ENCODE results near the gene PDZRN3. TPM values are rescaled to one million over a fixed set of nuclear protein-coding genes. Genes with fewer than 3 reads are reported as not detected.

PDZRN3 gene
- polyA plus RNA-seq, 2 of the 4 experiments (the other 2 are of a cell fraction), result not detected

- Histone ChIP-seq H3K27ac (no peak overlapping the region), H3K4me3 (no peak overlapping the region), H3K9me3 (no peaks in the 10 kb centered on the region), H3K4me1 (no peaks in the 10 kb centered on the region), H3K4me2 (no peak overlapping the region)
- ATAC-seq (no peak), FAIRE-seq (no peak), DNase-seq (ENCODE audit: low read depth in 1 of 2, low spot score in 1 of 2) (no peak)
- 2% methylated on average over 3 of the region's 3 CpGs for WGBS (ENCODE audit: missing lambda C conversion rate)
- CTCF ChIA-PET, result no interaction called here
- TF ChIP-seq HEYL (CRISPR knock-in tag; IDR thresholded peaks at IDR 0.05) (no peak), FOSL2 (IDR thresholded peaks at IDR 0.05) (no peak), FOSL2 (CRISPR knock-in tag; IDR thresholded peaks at IDR 0.05) (no peak), BCL3 (IDR thresholded peaks at IDR 0.05) (no peak), EHMT2 (IDR thresholded peaks at IDR 0.05; ENCODE audit: low read depth) (no peak), NR3C1 (IDR thresholded peaks at IDR 0.05) (no peak), E2F6 (IDR thresholded peaks at IDR 0.05; ENCODE audit: borderline replicate concordance, low read depth) (no peak), ZFP36 (IDR thresholded peaks at IDR 0.05; ENCODE audit: borderline replicate concordance, partially characterized antibody) (no peak), HMGXB4 (CRISPR knock-in tag; IDR thresholded peaks at IDR 0.05; ENCODE audit: borderline replicate concordance) (no peak), CTCF (IDR thresholded peaks at IDR 0.05) (no peak), CBX8 (IDR thresholded peaks at IDR 0.05) (no peak), FOSB (CRISPR knock-in tag; IDR thresholded peaks at IDR 0.05) (no peak), USF2 (IDR thresholded peaks at IDR 0.05) (no peak), HOXA7 (CRISPR knock-in tag; IDR thresholded peaks at IDR 0.05) (no peak)
- POLR2A ChIA-PET, result no interaction called here
Observed at GRCh38 chr3:73669260-73669659, 44.5 kb upstream of the PDZRN3 start.

GRCh38 chr3:73668391-73668790 is 43.6 kb upstream of the PDZRN3 start:
- Histone ChIP-seq H3K9me3 (no peaks in the 10 kb centered on the region), H3K4me3 (no peak overlapping the region), H3K4me1 (no peaks in the 10 kb centered on the region), H3K27ac (no peak overlapping the region), H3K4me2 (no peak overlapping the region)
- DNase-seq (ENCODE audit: low read depth in 1 of 2, low spot score in 1 of 2) (no peak), FAIRE-seq (no peak), ATAC-seq (no peak)
- WGBS (ENCODE audit: missing lambda C conversion rate), result 0% methylated on average over 1 of the region's 1 CpG
- ChIA-PET POLR2A (no interaction called here), CTCF (no interaction called here)
- TF ChIP-seq E2F6 (IDR thresholded peaks at IDR 0.05; ENCODE audit: borderline replicate concordance, low read depth), result no peak
- no peak for TF ChIP-seq CEBPB (IDR thresholded peaks at IDR 0.05)
- no peak for TF ChIP-seq GATA3 (IDR thresholded peaks at IDR 0.05; ENCODE audit: borderline replicate concordance)
- no peak for TF ChIP-seq TP53 (CRISPR knock-in tag; IDR thresholded peaks at IDR 0.05)
- no peak for TF ChIP-seq MAZ (IDR thresholded peaks at IDR 0.05; ENCODE audit: borderline replicate concordance, low read depth, low read length)
- TF ChIP-seq ELK1 (IDR thresholded peaks at IDR 0.05; ENCODE audit: low read depth, low read length), result no peak
- TF ChIP-seq RARB (CRISPR knock-in tag; IDR thresholded peaks at IDR 0.05), result no peak
- no peak for TF ChIP-seq USF2 (IDR thresholded peaks at IDR 0.05)
- no peak for TF ChIP-seq ZNF302 (CRISPR knock-in tag; IDR thresholded peaks at IDR 0.05)
- TF ChIP-seq CTCF (IDR thresholded peaks at IDR 0.05), result no peak
- TF ChIP-seq MAFK (IDR thresholded peaks at IDR 0.05; ENCODE audit: partially characterized antibody), result no peak
